WTC11 (cell line): ENCODE data around the gene ATOSB. TPM values are rescaled to one million over a fixed set of nuclear protein-coding genes. Genes with fewer than 3 reads are reported as not detected.
A peak's percentile ranks its signal among the peaks of the same experiment; 100 is the strongest.

Source experiments
- CBFB ChIP-seq: sonication (generic); formaldehyde crosslinking; IDR thresholded peaks from 2 replicates; pipeline ENCODE4 v1.8.1; 2022; ENCODE audit warnings: mild to moderate bottlenecking, low read depth, missing genetic modification reagents
- CDX4 ChIP-seq: fragments of 250-450 bp; sonication (Bioruptor Pico); IDR thresholded peaks from 2 replicates; pipeline ENCODE4 v1.9.0; 2021; ENCODE audit warnings: moderate library complexity, mild to moderate bottlenecking, inconsistent platforms, borderline replicate concordance
- EMX1 ChIP-seq: fragments of 250-450 bp; sonication (Bioruptor Pico); IDR thresholded peaks from 2 replicates; pipeline ENCODE4 v1.8.0; 2021; ENCODE audit warnings: mild to moderate bottlenecking
- ERG ChIP-seq: fragments of 250-450 bp; sonication (Bioruptor Pico); IDR thresholded peaks from 2 replicates; pipeline ENCODE4 v1.8.0; 2021; ENCODE audit warnings: mild to moderate bottlenecking
- GABPB1 ChIP-seq: sonication (generic); formaldehyde crosslinking; IDR thresholded peaks from 2 replicates; pipeline ENCODE4 v1.8.1; 2023; ENCODE audit warnings: mild to moderate bottlenecking, missing genetic modification reagents
- HMGXB4 ChIP-seq: sonication (generic); formaldehyde crosslinking; IDR thresholded peaks from 2 replicates; pipeline ENCODE4 v1.8.1; 2023; ENCODE audit warnings: mild to moderate bottlenecking, moderate library complexity, missing genetic modification reagents
- IRF1 ChIP-seq: sonication (generic); formaldehyde crosslinking; IDR thresholded peaks from 2 replicates; pipeline ENCODE4 v1.8.0; 2023; ENCODE audit warnings: missing genetic modification reagents
- MAX ChIP-seq: sonication (generic); formaldehyde crosslinking; IDR thresholded peaks from 2 replicates; pipeline ENCODE4 v1.8.0; 2022; ENCODE audit warnings: mild to moderate bottlenecking, missing genetic modification reagents
- RELA ChIP-seq: sonication (generic); formaldehyde crosslinking; IDR thresholded peaks from 2 replicates; pipeline ENCODE4 v1.8.1; 2022; ENCODE audit warnings: missing genetic modification reagents, mild to moderate bottlenecking, borderline replicate concordance
- RORB ChIP-seq: fragments of 250-450 bp; sonication (Bioruptor Pico); IDR thresholded peaks from 2 replicates; pipeline ENCODE4 v1.9.0; 2021; ENCODE audit warnings: mild to moderate bottlenecking
- TCF7 ChIP-seq: sonication (generic); formaldehyde crosslinking; IDR thresholded peaks from 2 replicates; pipeline ENCODE4 v1.8.0; 2022; ENCODE audit warnings: mild to moderate bottlenecking, low read depth, missing genetic modification reagents, moderate library complexity
- TEAD1 ChIP-seq: sonication (generic); formaldehyde crosslinking; IDR thresholded peaks from 2 replicates; pipeline ENCODE4 v1.8.0; 2022; ENCODE audit warnings: mild to moderate bottlenecking, missing genetic modification reagents
- ZBTB21 ChIP-seq: sonication (generic); formaldehyde crosslinking; IDR thresholded peaks from 2 replicates; pipeline ENCODE4 v1.8.1; 2023; ENCODE audit warnings: mild to moderate bottlenecking, missing genetic modification reagents, borderline replicate concordance
- ZNF121 ChIP-seq: sonication (generic); formaldehyde crosslinking; IDR thresholded peaks from 2 replicates; pipeline ENCODE4 v1.8.0; 2023; ENCODE audit warnings: missing genetic modification reagents
- ZNF219 ChIP-seq: sonication (generic); formaldehyde crosslinking; IDR thresholded peaks from 2 replicates; pipeline ENCODE4 v1.8.0; 2023; ENCODE audit warnings: missing genetic modification reagents, mild to moderate bottlenecking, borderline replicate concordance
- ZSCAN18 ChIP-seq: fragments of 250-450 bp; sonication (Bioruptor Pico); IDR thresholded peaks from 2 replicates; pipeline ENCODE4 v2.1.2; 2022; ENCODE audit warnings: mild to moderate bottlenecking, moderate library complexity
- total RNA-seq: library from RNA; stranded (reverse); gene quantifications from 3 replicates; pipeline ENCODE4 v1.2.3, GENCODE V29; 2021
- TF ChIP-seq, protein P1 (sequence below): fragments of 250-450 bp; sonication (Bioruptor Pico); IDR thresholded peaks from 2 replicates; pipeline ENCODE4 v1.9.0; 2021; ENCODE audit warnings: mild to moderate bottlenecking, borderline replicate concordance
- TF ChIP-seq, protein P2 (sequence below): sonication (generic); formaldehyde crosslinking; IDR thresholded peaks from 2 replicates; pipeline ENCODE4 v1.8.1; 2022; ENCODE audit warnings: low read depth, missing genetic modification reagents, borderline replicate concordance

The ATOSB gene
- total RNA-seq, 1 experiment from 2014 or later, result 8.7 TPM

DNA sequence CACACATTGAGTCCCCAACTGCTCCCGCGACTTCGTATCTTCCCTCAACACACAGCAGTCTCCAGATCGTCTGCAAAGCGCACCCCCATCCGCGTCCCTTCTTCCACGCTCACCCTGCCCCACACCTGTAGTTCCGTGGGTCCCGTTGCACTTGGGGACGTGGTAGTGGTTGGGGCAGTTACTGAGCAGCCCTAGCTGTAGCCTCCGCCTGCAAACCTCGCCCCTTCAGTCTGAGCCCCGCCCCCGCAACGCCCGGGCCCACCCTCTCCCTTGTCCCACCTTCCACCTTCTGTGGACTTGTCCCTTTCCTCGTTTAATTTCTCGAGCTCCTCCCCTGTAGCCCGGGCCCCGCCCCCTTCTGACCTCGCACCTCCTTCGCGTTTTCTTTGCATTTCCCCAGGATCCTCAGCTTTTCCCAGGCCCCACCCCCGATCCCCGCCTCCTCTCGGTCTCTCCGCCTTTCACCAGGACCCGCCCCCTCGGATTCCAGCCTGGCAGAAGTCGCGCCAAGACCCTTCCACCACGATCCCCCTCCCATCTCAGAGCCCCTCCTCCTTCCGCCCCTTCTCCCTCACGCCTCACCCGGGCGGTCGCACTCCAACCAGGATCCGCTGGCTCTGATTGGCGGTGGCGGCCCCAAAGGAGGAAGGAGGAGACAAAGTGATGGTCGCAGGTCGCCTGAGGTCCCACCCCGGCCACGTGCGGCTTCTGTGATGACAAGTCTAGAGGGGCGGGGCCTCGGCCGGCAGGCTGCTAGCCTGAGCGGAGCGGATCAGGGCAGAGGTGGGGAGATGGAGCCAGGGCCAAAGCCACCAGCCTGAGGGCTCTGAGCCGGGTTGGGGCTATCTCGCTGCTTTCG lies at the start of gene ATOSB (continued):
- TF ChIP-seq HMGXB4 (CRISPR knock-in tag), result no peak
- no peak for TF ChIP-seq CDX4 (CRISPR knock-in tag)
- no peak; the same call in 1 of the 2 replicates for TF ChIP-seq ZBTB21 (CRISPR knock-in tag)
- TF ChIP-seq RELA, result no peak
- no peak for TF ChIP-seq RORB (CRISPR knock-in tag)
- TF ChIP-seq, protein P1, sequence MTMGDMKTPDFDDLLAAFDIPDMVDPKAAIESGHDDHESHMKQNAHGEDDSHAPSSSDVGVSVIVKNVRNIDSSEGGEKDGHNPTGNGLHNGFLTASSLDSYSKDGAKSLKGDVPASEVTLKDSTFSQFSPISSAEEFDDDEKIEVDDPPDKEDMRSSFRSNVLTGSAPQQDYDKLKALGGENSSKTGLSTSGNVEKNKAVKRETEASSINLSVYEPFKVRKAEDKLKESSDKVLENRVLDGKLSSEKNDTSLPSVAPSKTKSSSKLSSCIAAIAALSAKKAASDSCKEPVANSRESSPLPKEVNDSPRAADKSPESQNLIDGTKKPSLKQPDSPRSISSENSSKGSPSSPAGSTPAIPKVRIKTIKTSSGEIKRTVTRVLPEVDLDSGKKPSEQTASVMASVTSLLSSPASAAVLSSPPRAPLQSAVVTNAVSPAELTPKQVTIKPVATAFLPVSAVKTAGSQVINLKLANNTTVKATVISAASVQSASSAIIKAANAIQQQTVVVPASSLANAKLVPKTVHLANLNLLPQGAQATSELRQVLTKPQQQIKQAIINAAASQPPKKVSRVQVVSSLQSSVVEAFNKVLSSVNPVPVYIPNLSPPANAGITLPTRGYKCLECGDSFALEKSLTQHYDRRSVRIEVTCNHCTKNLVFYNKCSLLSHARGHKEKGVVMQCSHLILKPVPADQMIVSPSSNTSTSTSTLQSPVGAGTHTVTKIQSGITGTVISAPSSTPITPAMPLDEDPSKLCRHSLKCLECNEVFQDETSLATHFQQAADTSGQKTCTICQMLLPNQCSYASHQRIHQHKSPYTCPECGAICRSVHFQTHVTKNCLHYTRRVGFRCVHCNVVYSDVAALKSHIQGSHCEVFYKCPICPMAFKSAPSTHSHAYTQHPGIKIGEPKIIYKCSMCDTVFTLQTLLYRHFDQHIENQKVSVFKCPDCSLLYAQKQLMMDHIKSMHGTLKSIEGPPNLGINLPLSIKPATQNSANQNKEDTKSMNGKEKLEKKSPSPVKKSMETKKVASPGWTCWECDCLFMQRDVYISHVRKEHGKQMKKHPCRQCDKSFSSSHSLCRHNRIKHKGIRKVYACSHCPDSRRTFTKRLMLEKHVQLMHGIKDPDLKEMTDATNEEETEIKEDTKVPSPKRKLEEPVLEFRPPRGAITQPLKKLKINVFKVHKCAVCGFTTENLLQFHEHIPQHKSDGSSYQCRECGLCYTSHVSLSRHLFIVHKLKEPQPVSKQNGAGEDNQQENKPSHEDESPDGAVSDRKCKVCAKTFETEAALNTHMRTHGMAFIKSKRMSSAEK (CRISPR knock-in tag), result no peak
- TF ChIP-seq EMX1 (CRISPR knock-in tag), result no peak
- no peak for TF ChIP-seq ERG
- 0 out of 2 replicates have a peak, but pooled peaks have one; percentile 16 for TF ChIP-seq ZNF121 (CRISPR knock-in tag)
- TF ChIP-seq ZSCAN18 (CRISPR knock-in tag), result no peak
- TF ChIP-seq CBFB (CRISPR knock-in tag), result no peak
- peak; percentile 94 for TF ChIP-seq MAX (CRISPR knock-in tag)
- no peak; the same call in 1 of the 2 replicates for TF ChIP-seq TEAD1 (CRISPR knock-in tag)
- TF ChIP-seq, protein P2, sequence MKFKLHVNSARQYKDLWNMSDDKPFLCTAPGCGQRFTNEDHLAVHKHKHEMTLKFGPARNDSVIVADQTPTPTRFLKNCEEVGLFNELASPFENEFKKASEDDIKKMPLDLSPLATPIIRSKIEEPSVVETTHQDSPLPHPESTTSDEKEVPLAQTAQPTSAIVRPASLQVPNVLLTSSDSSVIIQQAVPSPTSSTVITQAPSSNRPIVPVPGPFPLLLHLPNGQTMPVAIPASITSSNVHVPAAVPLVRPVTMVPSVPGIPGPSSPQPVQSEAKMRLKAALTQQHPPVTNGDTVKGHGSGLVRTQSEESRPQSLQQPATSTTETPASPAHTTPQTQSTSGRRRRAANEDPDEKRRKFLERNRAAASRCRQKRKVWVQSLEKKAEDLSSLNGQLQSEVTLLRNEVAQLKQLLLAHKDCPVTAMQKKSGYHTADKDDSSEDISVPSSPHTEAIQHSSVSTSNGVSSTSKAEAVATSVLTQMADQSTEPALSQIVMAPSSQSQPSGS (CRISPR knock-in tag), result no peak
- TF ChIP-seq TCF7 (CRISPR knock-in tag), result no peak
- TF ChIP-seq IRF1 (CRISPR knock-in tag), result no peak
- TF ChIP-seq ZNF219 (CRISPR knock-in tag), result no peak
- no peak for TF ChIP-seq GABPB1 (CRISPR knock-in tag)
